Activated naive CD8-positive, alpha-beta T cell treated with anti-CD3 and anti-CD28 coated beads, Interleukin-2, amount 50 U/mL, for 24 hours (primary cell): Measurements from ENCODE around the gene DNAJB6.
A peak's percentile ranks its signal among the peaks of the same experiment; 100 is the strongest.

Experiments used
- ATAC-seq: fragments of 150-1000 bp; cut with Tn5 transposase; one replicate; pipeline ENCODE4 v1.10.0; 2021
- DNase-seq: peaks from one replicate; pipeline ENCODE4 v3.0.0; 2021
- H3K27ac Mint-ChIP-seq: one replicate; pipeline ENCODE4 v1.8.0; 2021; ENCODE audit warnings: mild to moderate bottlenecking, mixed read lengths
- H3K27me3 Mint-ChIP-seq: one replicate; pipeline ENCODE4 v1.8.0; 2021; ENCODE audit warnings: mixed read lengths
- H3K36me3 Mint-ChIP-seq: one replicate; pipeline ENCODE4 v1.8.0; 2021; ENCODE audit warnings: low read depth, mixed read lengths
- H3K4me1 Mint-ChIP-seq: one replicate; pipeline ENCODE4 v1.8.0; 2021; ENCODE audit warnings: mixed read lengths
- H3K4me3 Mint-ChIP-seq: one replicate; pipeline ENCODE4 v1.8.0; 2021; ENCODE audit warnings: mild to moderate bottlenecking, moderate library complexity, mixed read lengths
- H3K9me3 Mint-ChIP-seq: one replicate; pipeline ENCODE4 v1.8.0; 2021; ENCODE audit warnings: mixed read lengths

DNAJB6 gene

DNA sequence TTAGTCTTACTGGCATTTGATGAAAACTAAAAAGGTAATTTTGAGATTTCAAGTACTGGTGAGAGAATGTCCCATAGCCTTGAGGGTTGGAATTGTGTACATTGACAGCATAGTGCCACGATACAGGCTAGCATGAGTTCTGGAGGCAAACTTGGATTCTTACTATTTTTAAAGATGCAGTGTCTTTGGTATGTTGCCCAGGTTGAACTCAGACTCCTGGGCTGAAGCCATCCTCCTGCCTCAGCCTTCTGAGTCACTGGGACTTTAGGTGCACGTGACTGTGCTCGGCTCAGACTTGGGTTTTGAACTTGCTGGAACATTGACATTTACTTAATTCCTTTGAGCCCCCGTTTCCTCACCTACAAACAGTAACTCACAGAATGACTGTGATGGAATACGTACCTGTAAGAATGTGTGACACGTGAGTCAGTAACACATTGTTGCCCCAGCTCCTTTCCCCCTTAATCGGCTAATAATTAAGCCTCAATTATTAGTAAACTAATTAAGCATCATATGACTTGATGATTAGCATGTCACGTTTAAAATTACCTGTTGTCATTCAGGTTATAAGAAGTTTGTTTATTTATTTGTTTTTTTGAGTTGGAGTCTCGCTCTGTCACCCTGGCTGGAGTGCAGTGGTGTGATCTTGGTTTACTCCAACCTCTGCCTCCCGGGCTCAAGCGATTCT lies 10.6 kb downstream of the DNAJB6 start:
- H3K9me3 Mint-ChIP-seq, result no peaks in the 10 kb centered on the region

DNA sequence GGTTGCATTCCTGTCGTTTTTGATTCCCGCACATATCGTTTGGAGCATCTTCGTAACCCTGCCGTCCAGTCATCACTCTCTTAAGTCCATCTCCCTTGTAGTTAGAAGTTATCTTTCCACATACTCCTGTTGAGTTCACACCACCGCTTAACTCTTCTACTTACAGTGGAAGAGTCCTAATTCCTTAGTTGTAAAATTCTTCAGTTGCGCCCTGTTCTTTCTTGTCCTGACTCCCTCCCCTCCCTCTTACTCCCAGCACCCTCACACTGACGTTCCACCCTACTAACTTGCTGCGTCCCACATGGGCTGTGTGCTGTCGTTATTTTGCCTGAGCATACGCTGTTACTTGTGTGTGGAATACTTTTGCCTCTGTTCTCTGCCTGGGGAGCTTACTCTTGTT lies 11.7 kb downstream of the DNAJB6 start:
- ATAC-seq (no peak), DNase-seq (no peak)
- H3K4me1 Mint-ChIP-seq, result peaks cover 76% of the 10 kb centered on the region
- H3K36me3 Mint-ChIP-seq, result peaks cover 5% of the 10 kb centered on the region
- H3K9me3 Mint-ChIP-seq, result no peaks in the 10 kb centered on the region
- H3K4me3 Mint-ChIP-seq, result no peak overlapping the region
- peak overlapping the region; percentile 27 for H3K27ac Mint-ChIP-seq
- H3K27me3 Mint-ChIP-seq, result no peaks in the 10 kb centered on the region

More for the DNA sequence above, 10.6 kb downstream of the DNAJB6 start:
- Mint-ChIP-seq H3K27ac (no peak overlapping the region), H3K4me3 (peak overlapping the region; percentile 17), H3K4me1 (peaks cover 72% of the 10 kb centered on the region), H3K36me3 (peaks cover 5% of the 10 kb centered on the region), H3K27me3 (no peaks in the 10 kb centered on the region)
- no peak for DNase-seq
- ATAC-seq, result peak; percentile 79

DNA sequence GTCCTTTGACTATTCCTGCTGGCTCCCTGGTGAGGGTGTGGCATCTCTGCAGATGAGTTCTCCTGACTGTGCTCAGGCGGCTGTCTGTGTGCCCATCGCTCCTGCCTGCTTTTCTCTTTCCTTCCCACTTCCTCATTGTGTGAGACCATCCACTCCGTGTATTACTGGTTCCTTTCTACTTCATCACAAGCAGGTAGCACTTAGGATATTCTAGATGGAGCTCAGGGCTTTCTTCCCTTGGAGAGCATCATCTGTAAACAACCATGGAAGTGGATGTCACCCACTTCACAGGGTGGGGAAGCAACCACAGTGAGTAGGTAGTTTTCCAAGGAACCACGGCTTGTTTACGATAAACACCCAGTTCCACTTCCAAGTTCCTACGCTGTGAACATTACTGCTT lies 15.7 kb downstream of the DNAJB6 start:
- no peak for DNase-seq
- Mint-ChIP-seq H3K27ac (peak overlapping the region; percentile 34), H3K27me3 (no peaks in the 10 kb centered on the region), H3K4me1 (peaks cover 83% of the 10 kb centered on the region), H3K4me3 (peak overlapping the region; percentile 27), H3K36me3 (peaks cover 8% of the 10 kb centered on the region), H3K9me3 (no peaks in the 10 kb centered on the region)
- no peak for ATAC-seq

DNA sequence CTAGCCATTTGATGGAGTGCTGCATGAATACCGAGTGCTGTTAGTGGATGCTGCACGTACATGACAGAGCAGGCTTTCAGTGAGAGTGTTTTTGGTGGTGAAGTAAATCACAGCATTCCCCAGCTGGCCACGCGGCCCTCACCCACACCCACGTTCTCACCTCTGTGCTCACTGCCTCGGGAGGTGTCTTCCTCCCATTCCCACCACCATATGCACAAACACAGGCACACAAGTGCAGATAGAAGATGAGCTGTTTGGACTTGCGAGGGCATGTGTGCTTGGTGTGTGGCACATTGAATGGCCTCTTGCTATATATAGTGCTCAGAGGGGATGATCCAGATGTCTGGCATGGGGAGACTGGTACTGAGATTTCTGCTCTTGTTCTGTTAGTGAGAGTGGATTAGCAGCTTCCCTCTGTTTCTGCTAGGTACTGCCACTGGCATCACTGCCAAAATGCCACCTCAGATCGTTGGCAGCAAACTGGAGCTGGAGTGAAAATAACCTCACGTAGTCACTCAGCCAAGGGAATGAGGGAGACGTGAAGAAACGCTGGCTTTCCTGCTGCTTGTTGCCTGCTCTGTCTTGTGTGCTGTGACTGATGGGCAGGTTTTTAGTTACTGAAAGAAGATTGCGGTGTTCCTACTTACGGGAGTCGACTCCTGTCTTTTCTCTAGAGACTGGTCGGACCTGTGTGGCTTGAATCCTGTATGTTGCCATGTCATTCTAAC lies 19.1 kb downstream of the DNAJB6 start:
- ATAC-seq (no peak), DNase-seq (no peak)
- no peaks in the 10 kb centered on the region for H3K27me3 Mint-ChIP-seq
- no peak overlapping the region for H3K4me3 Mint-ChIP-seq
- peak overlapping the region; percentile 44 for H3K27ac Mint-ChIP-seq
- peaks cover 28% of the 10 kb centered on the region for H3K36me3 Mint-ChIP-seq
- no peaks in the 10 kb centered on the region for H3K9me3 Mint-ChIP-seq
- H3K4me1 Mint-ChIP-seq, result peaks cover 68% of the 10 kb centered on the region

DNA sequence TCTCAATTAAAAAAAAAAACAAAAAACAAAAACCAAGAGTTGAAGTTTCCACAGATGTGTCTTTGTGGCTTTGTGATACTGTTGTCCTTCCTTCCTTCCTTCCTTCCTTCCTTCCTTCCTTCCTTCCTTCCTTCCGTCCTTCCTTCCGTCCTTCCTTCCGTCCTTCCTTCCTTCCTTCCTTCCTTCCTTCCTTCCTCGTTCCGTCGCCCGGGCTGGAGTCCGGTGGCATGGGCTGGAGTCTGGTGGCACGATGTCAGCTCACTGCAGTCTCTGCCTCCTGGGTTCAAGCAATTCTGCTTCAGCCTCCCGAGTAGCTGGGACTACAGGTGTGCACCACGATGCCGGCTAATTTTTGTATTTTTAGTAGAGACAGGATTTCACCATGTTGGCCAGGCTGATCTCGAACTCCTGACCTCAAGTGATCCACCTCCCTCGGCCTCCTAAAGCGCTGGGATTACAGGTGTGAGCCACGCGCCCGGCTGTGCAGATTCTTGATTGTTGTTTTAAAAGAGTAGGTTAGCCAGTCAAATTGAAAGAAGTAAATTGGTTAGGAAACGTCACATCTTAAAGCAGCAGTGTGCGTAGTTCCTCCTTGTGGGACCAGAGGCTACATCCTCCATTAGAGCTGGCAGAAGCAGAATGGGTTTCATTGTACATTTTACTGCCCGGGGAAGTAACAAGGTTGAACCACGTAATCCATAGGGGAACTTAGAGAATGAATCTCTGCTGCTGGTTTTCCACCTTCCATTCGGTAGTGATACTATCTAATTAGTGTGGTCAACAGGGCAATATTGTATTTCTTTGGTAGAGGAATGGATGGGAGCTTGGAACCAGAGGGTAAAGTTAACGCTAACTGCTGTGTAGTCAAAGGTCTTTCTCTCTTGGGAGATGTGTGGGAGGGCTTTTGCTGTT lies 20.6 kb downstream of the DNAJB6 start:
- Mint-ChIP-seq H3K27ac (peak overlapping the region; percentile 53), H3K4me1 (peaks cover 54% of the 10 kb centered on the region), H3K4me3 (no peak overlapping the region), H3K9me3 (no peaks in the 10 kb centered on the region), H3K27me3 (no peaks in the 10 kb centered on the region), H3K36me3 (peaks cover 35% of the 10 kb centered on the region)
- ATAC-seq, result no peak
- no peak for DNase-seq

DNA sequence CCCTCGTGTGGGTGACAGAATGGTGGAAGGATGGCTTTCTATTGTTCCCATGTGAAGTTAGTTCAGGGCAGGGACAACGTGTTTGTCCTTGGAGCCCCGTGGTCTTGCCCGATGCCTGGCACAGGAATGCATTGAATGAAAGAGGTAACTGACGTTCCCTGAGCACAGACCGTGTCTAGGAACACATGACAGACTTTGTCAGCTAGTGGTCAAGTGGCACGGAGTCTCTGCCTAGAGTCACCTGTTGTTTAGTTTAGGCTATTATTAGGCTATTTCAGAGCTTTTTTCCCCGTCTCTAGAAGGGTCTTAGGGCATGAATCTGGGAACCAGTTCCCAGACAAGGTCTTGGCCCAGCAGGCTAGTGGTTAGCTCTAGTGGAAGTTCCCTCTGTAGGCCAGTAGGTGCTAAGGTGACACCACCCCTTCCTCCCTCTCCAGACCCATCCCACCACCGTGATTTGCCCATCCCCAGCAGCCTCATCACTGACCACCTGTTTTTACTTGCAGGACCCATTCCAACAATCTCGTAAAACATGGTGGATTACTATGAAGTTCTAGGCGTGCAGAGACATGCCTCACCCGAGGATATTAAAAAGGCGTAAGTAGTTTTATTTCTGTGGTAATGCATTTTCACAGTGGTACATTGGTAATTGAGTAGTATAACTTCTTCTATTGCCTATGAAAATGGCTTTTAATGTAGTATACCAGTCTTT lies 21.4 kb downstream of the DNAJB6 start:
- Mint-ChIP-seq H3K36me3 (peaks cover 42% of the 10 kb centered on the region), H3K27ac (peak overlapping the region; percentile 53), H3K4me3 (no peak overlapping the region), H3K4me1 (peaks cover 46% of the 10 kb centered on the region), H3K27me3 (no peaks in the 10 kb centered on the region), H3K9me3 (no peaks in the 10 kb centered on the region)
- no peak for DNase-seq
- no peak for ATAC-seq

DNA sequence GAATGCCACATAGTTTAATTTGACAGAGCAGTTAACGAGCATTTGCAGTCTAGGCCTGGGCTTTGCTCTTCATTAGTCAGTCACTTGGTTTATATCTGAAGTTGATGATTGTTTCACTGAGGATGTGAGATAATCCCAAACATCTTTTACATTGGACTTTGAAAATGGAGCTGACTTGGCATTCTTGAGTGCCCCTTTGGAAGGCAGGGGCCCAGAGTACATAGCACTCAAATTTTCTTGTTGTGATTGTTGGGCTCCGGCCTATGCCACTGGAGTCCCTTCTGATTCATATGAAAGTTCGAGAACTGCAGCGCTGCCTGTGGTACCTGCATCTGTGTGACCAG lies 21.9 kb downstream of the DNAJB6 start:
- no peaks in the 10 kb centered on the region for H3K27me3 Mint-ChIP-seq
- H3K4me3 Mint-ChIP-seq, result no peak overlapping the region
- H3K9me3 Mint-ChIP-seq, result no peaks in the 10 kb centered on the region
- H3K27ac Mint-ChIP-seq, result no peak overlapping the region
- peaks cover 47% of the 10 kb centered on the region for H3K36me3 Mint-ChIP-seq
- H3K4me1 Mint-ChIP-seq, result peaks cover 41% of the 10 kb centered on the region
- ATAC-seq (no peak), DNase-seq (no peak)

DNA sequence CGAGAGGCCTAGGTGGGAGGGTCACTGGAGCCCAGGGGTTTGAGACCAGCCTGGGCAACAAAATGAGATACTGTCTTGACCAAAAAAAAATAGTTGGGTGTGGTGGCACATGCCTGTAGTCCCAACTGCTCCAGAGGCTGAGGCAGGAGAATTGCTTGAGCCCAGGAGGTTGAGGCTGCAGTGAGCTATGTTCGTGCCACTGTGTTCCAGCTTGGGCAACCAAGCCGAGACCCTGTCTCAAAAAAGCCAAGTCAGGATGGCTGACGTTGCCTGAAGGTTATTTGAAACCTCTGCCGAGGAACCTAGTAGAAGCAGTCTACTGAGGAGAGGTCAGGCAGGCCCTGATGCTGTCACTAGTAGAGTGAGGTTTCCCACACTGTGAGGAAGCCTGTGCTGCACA lies 22.8 kb downstream of the DNAJB6 start:
- Mint-ChIP-seq H3K4me3 (no peak overlapping the region), H3K4me1 (peaks cover 34% of the 10 kb centered on the region), H3K27me3 (no peaks in the 10 kb centered on the region), H3K9me3 (no peaks in the 10 kb centered on the region), H3K27ac (no peak overlapping the region), H3K36me3 (peaks cover 51% of the 10 kb centered on the region)
- ATAC-seq, result no peak
- DNase-seq, result no peak

DNA sequence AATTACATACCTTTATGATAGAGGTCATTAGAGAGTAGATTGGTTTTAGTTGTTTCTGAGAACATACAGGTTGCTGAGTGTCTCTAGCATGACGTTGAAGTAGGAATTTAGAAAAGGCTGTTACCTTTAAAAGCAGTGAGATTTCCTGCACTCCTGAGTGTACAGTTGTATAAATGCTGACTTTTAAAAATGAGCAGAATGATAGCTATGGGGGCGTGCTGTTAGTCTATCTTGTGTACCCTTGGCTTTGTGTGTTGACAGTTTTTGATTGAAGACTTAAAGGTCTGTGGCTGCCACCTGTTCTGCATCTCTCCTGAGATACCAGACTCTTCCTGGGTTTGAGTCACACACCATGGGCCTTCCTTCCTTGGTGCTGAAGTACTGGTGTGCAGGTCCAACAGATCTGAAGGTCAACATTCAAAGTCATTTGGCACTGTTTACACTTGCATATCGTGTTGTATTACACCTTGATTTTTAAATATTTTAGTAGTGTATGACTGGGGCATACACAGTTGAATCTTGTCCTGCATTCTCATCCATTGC lies 23.8 kb downstream of the DNAJB6 start:
- H3K4me1 Mint-ChIP-seq, result peaks cover 26% of the 10 kb centered on the region
- no peak overlapping the region for H3K4me3 Mint-ChIP-seq
- DNase-seq, result no peak
- no peak overlapping the region for H3K27ac Mint-ChIP-seq
- peaks cover 55% of the 10 kb centered on the region for H3K36me3 Mint-ChIP-seq
- no peak for ATAC-seq
- no peaks in the 10 kb centered on the region for H3K27me3 Mint-ChIP-seq
- no peaks in the 10 kb centered on the region for H3K9me3 Mint-ChIP-seq

DNA sequence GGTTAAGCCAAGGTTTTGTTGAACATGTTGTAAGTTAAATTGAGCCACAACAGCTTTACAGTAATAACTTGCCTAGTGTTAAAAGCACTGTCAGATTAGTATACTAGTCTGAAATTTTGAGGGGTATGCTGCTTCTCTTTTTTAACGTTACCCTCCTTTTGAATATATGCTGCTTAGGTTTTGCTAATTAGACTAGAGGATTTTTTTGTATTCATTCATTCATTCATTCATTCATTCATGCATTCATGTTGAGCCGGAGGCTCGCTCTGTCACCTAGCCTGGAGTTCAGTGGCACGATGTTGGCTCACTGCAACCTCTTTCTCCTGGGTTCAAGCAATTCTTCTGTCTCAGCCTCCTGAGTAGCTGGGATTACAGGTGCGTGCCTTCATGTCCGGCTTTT lies 24.7 kb downstream of the DNAJB6 start:
- no peaks in the 10 kb centered on the region for H3K9me3 Mint-ChIP-seq
- peaks cover 17% of the 10 kb centered on the region for H3K4me1 Mint-ChIP-seq
- ATAC-seq, result no peak
- H3K27ac Mint-ChIP-seq, result no peak overlapping the region
- no peaks in the 10 kb centered on the region for H3K27me3 Mint-ChIP-seq
- H3K4me3 Mint-ChIP-seq, result no peak overlapping the region
- no peak for DNase-seq
- H3K36me3 Mint-ChIP-seq, result peaks cover 63% of the 10 kb centered on the region

DNA sequence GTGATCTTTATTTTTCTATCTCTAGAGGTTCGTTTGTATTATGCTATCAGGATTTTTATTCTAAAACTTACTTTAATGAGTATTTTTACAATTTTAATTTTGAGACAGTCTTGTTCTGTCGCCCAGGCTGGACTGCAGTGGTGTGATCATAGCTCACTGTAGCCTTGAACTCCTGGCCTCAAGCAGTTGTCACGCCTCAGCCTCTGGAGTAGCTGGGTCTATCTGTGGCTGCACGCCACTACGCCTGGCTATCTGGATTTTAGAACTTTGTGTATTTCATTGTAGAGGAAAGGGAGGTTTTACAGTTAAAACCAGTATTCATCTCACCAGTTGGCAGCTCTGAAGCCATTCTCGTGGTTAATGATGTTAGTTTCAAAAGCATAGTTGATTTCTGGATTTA lies 25.9 kb downstream of the DNAJB6 start:
- Mint-ChIP-seq H3K9me3 (no peaks in the 10 kb centered on the region), H3K27me3 (no peaks in the 10 kb centered on the region), H3K4me1 (peaks cover 8% of the 10 kb centered on the region), H3K36me3 (peaks cover 67% of the 10 kb centered on the region), H3K4me3 (no peak overlapping the region), H3K27ac (no peak overlapping the region)
- ATAC-seq (no peak), DNase-seq (no peak)

DNA sequence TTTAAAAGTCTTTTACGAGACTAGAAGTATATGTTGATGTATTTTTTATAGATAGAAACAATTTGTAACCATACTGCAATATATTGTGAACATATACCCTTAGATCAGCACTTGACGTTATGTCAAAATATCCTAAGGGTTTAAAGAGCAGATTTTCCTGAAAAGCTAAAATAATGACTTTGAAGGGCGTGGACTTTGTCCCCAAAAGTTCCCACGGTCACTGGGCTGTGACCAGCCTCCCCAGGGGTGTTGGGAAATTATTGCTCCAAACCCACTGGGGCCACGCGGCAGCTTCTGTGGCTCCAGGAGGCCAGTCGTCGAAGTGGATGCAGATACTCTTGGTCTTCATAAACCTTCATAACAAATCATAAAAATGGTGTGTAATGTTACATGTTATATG lies 29.9 kb downstream of the DNAJB6 start:
- H3K27me3 Mint-ChIP-seq, result no peaks in the 10 kb centered on the region
- ATAC-seq (no peak), DNase-seq (no peak)
- no peaks in the 10 kb centered on the region for H3K4me1 Mint-ChIP-seq
- H3K27ac Mint-ChIP-seq, result no peak overlapping the region
- peaks cover 63% of the 10 kb centered on the region for H3K36me3 Mint-ChIP-seq
- H3K4me3 Mint-ChIP-seq, result no peak overlapping the region
- no peaks in the 10 kb centered on the region for H3K9me3 Mint-ChIP-seq

DNA sequence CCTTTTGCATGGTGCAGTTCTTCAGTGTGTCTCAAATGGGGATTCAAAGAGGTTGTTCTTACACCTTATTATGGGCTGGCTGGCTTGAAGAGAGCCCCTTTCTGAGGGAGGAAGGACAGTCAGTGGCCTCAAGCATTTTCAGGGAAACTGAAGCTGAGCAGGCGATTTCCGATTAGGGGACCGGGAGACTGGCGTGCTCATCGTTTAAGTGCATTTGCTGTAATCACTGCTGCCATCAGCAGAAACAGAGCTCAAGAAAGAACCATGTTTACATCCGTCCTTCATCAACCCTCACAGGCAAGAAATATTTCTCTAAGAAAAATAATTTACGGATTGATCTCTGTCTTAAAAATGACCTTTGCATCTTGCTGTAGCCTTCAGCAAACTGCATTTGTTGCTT lies 32.2 kb downstream of the DNAJB6 start:
- no peaks in the 10 kb centered on the region for H3K9me3 Mint-ChIP-seq

DNA sequence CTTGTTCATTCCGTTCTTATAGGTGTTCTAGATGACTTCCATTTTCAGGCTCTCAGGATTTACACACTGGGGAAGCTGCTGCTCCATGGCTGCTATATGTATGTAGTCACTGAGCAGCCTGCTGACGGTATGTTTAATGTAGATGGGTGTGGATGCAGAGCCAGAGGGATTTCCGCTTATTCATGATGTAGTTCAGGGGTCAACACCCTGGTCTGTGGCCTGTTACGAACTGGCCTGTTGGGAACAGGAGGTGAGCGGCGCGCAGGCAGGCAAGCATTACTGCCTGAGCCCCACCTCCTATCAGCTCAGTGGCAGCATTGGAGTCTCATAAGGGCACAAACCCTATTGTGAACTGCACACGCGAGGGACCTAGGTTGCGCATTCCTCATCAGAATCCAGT lies 33.9 kb downstream of the DNAJB6 start:
- H3K27me3 Mint-ChIP-seq, result no peaks in the 10 kb centered on the region
- no peaks in the 10 kb centered on the region for H3K9me3 Mint-ChIP-seq
- peaks cover 26% of the 10 kb centered on the region for H3K4me1 Mint-ChIP-seq
- no peak for ATAC-seq
- no peak for DNase-seq
- peaks cover 64% of the 10 kb centered on the region for H3K36me3 Mint-ChIP-seq
- no peak overlapping the region for H3K4me3 Mint-ChIP-seq
- H3K27ac Mint-ChIP-seq, result no peak overlapping the region

More for the DNA sequence above, 32.2 kb downstream of the DNAJB6 start:
- peaks cover 64% of the 10 kb centered on the region for H3K36me3 Mint-ChIP-seq
- no peak for DNase-seq
- peaks cover 8% of the 10 kb centered on the region for H3K4me1 Mint-ChIP-seq
- no peaks in the 10 kb centered on the region for H3K27me3 Mint-ChIP-seq
- H3K27ac Mint-ChIP-seq, result no peak overlapping the region
- no peak for ATAC-seq
- H3K4me3 Mint-ChIP-seq, result no peak overlapping the region
